SK-N-MC (cell line): ENCODE results near the gene CCDC88A.

Experiments
- EZH2 ChIP-seq: fragments of 200-600 bp; sonication (generic); IDR thresholded peaks from one replicate; pipeline ENCODE4 v1.6.1; 2017; ENCODE audit warnings: antibody characterized with exemption
- FOXP2 ChIP-seq: optimal IDR thresholded peaks from 2 replicates; pipeline ENCODE3; 2011; ENCODE audit warnings: mild to moderate bottlenecking, moderate library complexity; ENCODE audit not compliant: insufficient read depth; ENCODE audit errors: extremely low read length, control extremely low read depth
- POLR2AphosphoS5 ChIP-seq: IDR thresholded peaks from 2 replicates; pipeline ENCODE4 v1.6.1; 2012; ENCODE audit warnings: mild to moderate bottlenecking, low read depth, low read length, borderline replicate concordance

- TF ChIP-seq EZH2 (no peak), POLR2AphosphoS5 (no peak), FOXP2 (no peak)
Observed at GRCh38 chr2:55431982-55432627, 12.4 kb upstream of the CCDC88A start.
